ENCODE data around the gene LRBA. TPM values are rescaled to one million over a fixed set of nuclear protein-coding genes. Genes with fewer than 3 reads are reported as not detected.

LRBA gene
- total RNA-seq, 1 experiment from 2014 or later, result 55.3 TPM

DNA sequence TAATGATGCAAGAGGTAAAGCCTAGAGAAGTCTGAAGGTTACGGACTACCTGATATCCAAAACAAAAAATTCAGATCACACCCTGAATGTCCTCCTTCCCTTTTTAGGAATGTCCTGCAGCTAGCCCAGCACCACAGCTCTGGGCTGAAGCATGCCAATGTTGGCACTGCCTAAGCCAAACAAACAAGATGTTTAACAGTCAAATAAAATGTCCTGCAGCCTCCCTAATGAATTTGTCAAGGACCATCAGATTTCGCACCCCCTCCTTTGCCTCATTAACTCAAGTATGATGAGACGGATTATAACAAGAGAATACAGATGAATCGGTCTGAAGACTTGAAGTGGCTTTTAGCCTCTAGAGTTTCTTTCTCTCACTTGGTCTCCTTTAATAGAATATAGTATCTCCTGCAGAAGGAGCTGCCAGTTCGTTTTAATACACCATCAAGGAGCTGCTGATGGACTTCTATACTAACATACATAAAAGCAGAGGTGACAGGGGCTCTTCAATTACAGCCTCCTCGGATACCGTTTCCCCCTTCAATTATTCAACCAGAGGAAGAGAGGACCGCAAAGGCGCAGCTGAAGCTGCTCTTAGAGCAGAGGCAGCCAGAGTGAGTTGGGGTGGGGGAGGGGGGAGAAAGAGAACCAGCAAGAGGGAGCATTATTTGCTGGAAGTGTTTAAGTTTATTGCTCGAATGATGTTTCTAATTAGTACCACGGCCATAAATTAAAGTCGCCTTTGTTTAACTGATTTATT, 436.2 kb downstream of the LRBA start:
- Histone ChIP-seq H2BK15ac (ENCODE audit: low read depth, low read length) (no peak overlapping the region), H2BK120ac (ENCODE audit: low read depth, low read length, poor library complexity, severe bottlenecking) (no peak overlapping the region), H3K9me3 (ENCODE audit: control insufficient read depth, low read depth, low read length) (no peaks in the 10 kb centered on the region), H3K14ac (ENCODE audit: insufficient read depth, low read length) (no peak overlapping the region), H2AK5ac (ENCODE audit: insufficient read length, low read length) (no peak overlapping the region), H4K8ac (replicated peaks; ENCODE audit: insufficient read length, low read depth, low read length) (no peak overlapping the region), H3K4ac (ENCODE audit: low read depth, low read length) (no peak overlapping the region), H4K91ac (ENCODE audit: insufficient read length, low read depth, low read length) (no peak overlapping the region), H4K5ac (ENCODE audit: insufficient read length, low read depth, low read length) (no peak overlapping the region), H3K23me2 (ENCODE audit: insufficient read length, low read depth, low read length, poor library complexity, severe bottlenecking) (peaks cover 33% of the 10 kb centered on the region), H3T11ph (ENCODE audit: low read length) (no peak overlapping the region), H3K9ac (ENCODE audit: extremely low read depth, insufficient read length, low read length) (no peak overlapping the region), H3K27ac (ENCODE audit: insufficient read length, low read depth, low read length) (no peak overlapping the region), H3K23ac (ENCODE audit: insufficient read length, low read depth, low read length) (no peak overlapping the region), H4K20me1 (ENCODE audit: control insufficient read depth, insufficient read depth, insufficient read length) (peaks cover 4% of the 10 kb centered on the region), H2BK12ac (ENCODE audit: insufficient read length, low read depth, low read length) (no peak overlapping the region), H3K18ac (ENCODE audit: insufficient read length, low read depth, low read length) (no peak overlapping the region), H2BK5ac (ENCODE audit: insufficient read length, low read length) (no peak overlapping the region), H3K27me3 (ENCODE audit: insufficient read depth, low read length) (peaks cover 29% of the 10 kb centered on the region; the same call in 1 of the 2 replicates), H3K56ac (ENCODE audit: insufficient read length, low read depth, low read length) (no peak overlapping the region), H3K79me2 (ENCODE audit: insufficient read depth, low read length) (no peaks in the 10 kb centered on the region), H3K79me1 (ENCODE audit: insufficient read depth, low read depth, low read length, poor library complexity, severe bottlenecking) (no peaks in the 10 kb centered on the region), H2AFZ (ENCODE audit: low read length) (no peak overlapping the region), H3K4me1 (ENCODE audit: insufficient read depth, low read length) (0 out of 2 replicates have a peak, but pooled peaks cover 2% of the 10 kb centered on the region), H3K4me2 (ENCODE audit: insufficient read depth, insufficient read length, low read length) (peak overlapping the region; percentile 45), H2BK20ac (ENCODE audit: low read depth, low read length, poor library complexity, severe bottlenecking) (no peak overlapping the region)
- H3K4me1 Mint-ChIP-seq, result peaks cover 39 to 45% of the 10 kb centered on the region in 2 experiments
- no CpG with 5 or more reads among the region's 12 CpGs for WGBS (ENCODE audit: extremely low coverage, insufficient read length, low lambda C conversion rate)
- peak overlapping the region; percentile 69 to 84 for H3K4me3 Mint-ChIP-seq
- TF ChIP-seq, protein P1, sequence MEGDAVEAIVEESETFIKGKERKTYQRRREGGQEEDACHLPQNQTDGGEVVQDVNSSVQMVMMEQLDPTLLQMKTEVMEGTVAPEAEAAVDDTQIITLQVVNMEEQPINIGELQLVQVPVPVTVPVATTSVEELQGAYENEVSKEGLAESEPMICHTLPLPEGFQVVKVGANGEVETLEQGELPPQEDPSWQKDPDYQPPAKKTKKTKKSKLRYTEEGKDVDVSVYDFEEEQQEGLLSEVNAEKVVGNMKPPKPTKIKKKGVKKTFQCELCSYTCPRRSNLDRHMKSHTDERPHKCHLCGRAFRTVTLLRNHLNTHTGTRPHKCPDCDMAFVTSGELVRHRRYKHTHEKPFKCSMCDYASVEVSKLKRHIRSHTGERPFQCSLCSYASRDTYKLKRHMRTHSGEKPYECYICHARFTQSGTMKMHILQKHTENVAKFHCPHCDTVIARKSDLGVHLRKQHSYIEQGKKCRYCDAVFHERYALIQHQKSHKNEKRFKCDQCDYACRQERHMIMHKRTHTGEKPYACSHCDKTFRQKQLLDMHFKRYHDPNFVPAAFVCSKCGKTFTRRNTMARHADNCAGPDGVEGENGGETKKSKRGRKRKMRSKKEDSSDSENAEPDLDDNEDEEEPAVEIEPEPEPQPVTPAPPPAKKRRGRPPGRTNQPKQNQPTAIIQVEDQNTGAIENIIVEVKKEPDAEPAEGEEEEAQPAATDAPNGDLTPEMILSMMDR (conservative IDR thresholded peaks at IDR 0.05), result no peak
- H3K27me3 Mint-ChIP-seq (ENCODE audit: low read depth), result peaks cover 56% of the 10 kb centered on the region
- peaks cover 0 to 3% of the 10 kb centered on the region in 2 experiments; a peak in 1 of 5 replicates for H3K9me3 Mint-ChIP-seq
- H3K27ac Mint-ChIP-seq, result no peak overlapping the region
- H3K36me3 Mint-ChIP-seq (ENCODE audit: insufficient read depth in 1 of 3, low read depth in 3 of 3), result no peaks in the 10 kb centered on the region
- DNase-seq, result peak; percentile 40
